GM18858 (cell line): ENCODE results near the gene TTC28.

Source experiments
- ATAC-seq: cut with Tn5 transposase; IDR thresholded peaks from one replicate; pipeline ENCODE4 v1.9.1; 2021; ENCODE audit not compliant: unreplicated experiment

Gene TTC28

GRCh38 chr22:27978317-27978716, 701.3 kb downstream of the TTC28 start:
- no peak for ATAC-seq

- no peak for ATAC-seq
Measured at GRCh38 chr22:27976586-27976985, 703.1 kb downstream of the TTC28 start.

GRCh38 chr22:27975381-27976013, 704.1 kb downstream of the TTC28 start:
- ATAC-seq = no peak

GRCh38 chr22:27973846-27974245, 705.8 kb downstream of the TTC28 start:
- ATAC-seq = no peak

- no peak for ATAC-seq
Measured at GRCh38 chr22:27972732-27973698, 706.6 kb downstream of the TTC28 start.

- no peak for ATAC-seq
Measured at GRCh38 chr22:27971926-27972325, 707.7 kb downstream of the TTC28 start.

- no peak for ATAC-seq
Measured at GRCh38 chr22:27970596-27971220, 708.9 kb downstream of the TTC28 start.

GRCh38 chr22:27966168-27967064, 713.2 kb downstream of the TTC28 start:
- ATAC-seq = no peak

- ATAC-seq = no peak
Measured at GRCh38 chr22:27962268-27963044, 717.2 kb downstream of the TTC28 start.

GRCh38 chr22:27961680-27962079, 718.0 kb downstream of the TTC28 start:
- ATAC-seq = no peak

- no peak for ATAC-seq
Measured at GRCh38 chr22:27961182-27961581, 718.5 kb downstream of the TTC28 start.

- no peak for ATAC-seq
Measured at GRCh38 chr22:27959335-27960090, 720.1 kb downstream of the TTC28 start.

- no peak for ATAC-seq
Measured at GRCh38 chr22:27952779-27953178, 726.9 kb downstream of the TTC28 start.

- ATAC-seq = no peak
Measured at GRCh38 chr22:27952091-27952490, 727.5 kb downstream of the TTC28 start.

GRCh38 chr22:27949421-27949820, 730.2 kb downstream of the TTC28 start:
- ATAC-seq = no peak

- no peak for ATAC-seq
Measured at GRCh38 chr22:27948569-27948968, 731.1 kb downstream of the TTC28 start.

GRCh38 chr22:27947448-27947847, 732.2 kb downstream of the TTC28 start:
- no peak for ATAC-seq

- no peak for ATAC-seq
Measured at GRCh38 chr22:27941143-27941542, 738.5 kb downstream of the TTC28 start.

GRCh38 chr22:27937453-27937852, 742.2 kb downstream of the TTC28 start:
- no peak for ATAC-seq
